Epithelial cell of proximal tubule (primary cell): Measurements from ENCODE around the gene GOSR2. TPM values are rescaled to one million over a fixed set of nuclear protein-coding genes. Genes with fewer than 3 reads are reported as not detected.

Experiments used
- DNase-seq: peaks from one replicate; pipeline ENCODE4 v3.0.0-alpha.2; 2011; ENCODE audit warnings: low read depth
- H3K4me3 ChIP-seq: 2 replicates; pipeline ENCODE4 v1.5.1; 2011; ENCODE audit warnings: low read depth, mild to moderate bottlenecking, low read length
- total RNA-seq: library from RNA; depleted of rRNA; stranded (reverse); fragments of >200 nt; gene quantifications from 2 replicates; pipeline ENCODE4 v1.2.3, GENCODE V29; 2015
- TF ChIP-seq, protein P1 (sequence below): conservative IDR thresholded peaks from 2 replicates; pipeline ENCODE4 v1.5.1; 2012; ENCODE audit warnings: low read depth, mild to moderate bottlenecking, low read length

GOSR2 gene
- total RNA-seq, 1 donor from 2014 or later: 15.6 TPM

DNA sequence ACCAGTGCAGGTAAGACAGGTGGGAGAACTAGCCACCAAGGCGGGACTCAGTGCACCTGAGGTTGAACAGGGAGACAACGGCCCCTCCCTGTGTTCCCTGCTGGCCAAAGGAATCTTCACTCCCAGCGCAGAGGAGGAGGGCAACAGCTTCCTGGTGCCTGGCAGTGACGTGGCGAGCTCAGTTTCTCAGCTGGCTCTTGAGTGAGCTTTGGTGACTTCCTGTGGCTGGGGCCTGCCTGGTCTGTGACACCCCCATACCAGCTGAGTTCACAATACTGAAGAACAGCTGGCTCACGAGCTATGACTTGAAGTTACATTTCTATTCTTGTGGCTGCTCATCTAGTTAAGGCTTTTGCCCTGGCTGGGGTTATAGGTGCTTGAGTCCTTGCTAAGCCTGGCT is 45.5 kb upstream of the GOSR2 start:
- TF ChIP-seq, protein P1, sequence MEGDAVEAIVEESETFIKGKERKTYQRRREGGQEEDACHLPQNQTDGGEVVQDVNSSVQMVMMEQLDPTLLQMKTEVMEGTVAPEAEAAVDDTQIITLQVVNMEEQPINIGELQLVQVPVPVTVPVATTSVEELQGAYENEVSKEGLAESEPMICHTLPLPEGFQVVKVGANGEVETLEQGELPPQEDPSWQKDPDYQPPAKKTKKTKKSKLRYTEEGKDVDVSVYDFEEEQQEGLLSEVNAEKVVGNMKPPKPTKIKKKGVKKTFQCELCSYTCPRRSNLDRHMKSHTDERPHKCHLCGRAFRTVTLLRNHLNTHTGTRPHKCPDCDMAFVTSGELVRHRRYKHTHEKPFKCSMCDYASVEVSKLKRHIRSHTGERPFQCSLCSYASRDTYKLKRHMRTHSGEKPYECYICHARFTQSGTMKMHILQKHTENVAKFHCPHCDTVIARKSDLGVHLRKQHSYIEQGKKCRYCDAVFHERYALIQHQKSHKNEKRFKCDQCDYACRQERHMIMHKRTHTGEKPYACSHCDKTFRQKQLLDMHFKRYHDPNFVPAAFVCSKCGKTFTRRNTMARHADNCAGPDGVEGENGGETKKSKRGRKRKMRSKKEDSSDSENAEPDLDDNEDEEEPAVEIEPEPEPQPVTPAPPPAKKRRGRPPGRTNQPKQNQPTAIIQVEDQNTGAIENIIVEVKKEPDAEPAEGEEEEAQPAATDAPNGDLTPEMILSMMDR: no peak
- DNase-seq: no peak
- H3K4me3 ChIP-seq: no peak overlapping the region

DNA sequence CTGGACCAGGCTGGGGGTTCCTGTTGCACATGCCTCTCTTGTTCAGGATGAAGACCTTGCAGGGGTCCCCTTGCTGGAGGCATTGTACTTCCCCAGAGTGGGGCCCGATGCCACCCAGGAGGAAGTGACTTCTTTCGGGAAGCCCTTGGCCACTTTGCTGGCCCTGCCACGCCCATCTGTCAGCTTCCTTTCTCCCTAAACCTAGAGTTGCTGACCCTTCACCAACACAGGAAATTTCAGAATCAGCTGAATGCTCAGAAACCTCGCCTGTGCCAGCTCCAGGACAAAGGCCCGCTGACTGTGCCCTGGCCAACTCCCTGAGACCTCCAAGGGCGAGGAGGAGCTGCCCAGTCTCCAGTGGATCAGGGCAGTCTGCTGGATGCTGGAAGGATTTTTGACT is 44.9 kb upstream of the GOSR2 start:
- DNase-seq: no peak
- H3K4me3 ChIP-seq: no peak overlapping the region
- TF ChIP-seq, protein P1: no peak

DNA sequence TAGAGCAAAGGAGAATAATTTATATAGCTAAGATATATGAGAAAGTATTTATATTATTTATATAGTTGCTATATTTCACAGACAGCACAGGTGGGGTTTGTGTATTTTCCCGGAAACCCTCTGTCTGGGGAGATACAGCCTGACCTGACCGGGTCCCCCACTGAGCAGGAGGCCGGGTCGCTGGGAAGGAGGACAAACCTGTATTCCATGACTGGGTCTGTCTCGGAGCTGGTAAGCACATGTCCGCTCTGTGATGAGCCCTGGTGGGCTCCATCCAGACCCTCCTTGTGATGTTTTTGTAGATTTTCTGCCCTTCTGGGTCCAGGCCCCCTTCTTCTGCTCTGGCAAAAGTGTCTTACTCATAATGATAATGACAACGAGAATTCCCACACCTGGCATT is 43.9 kb upstream of the GOSR2 start:
- TF ChIP-seq, protein P1: no peak
- DNase-seq: no peak
- no peak overlapping the region for H3K4me3 ChIP-seq

DNA sequence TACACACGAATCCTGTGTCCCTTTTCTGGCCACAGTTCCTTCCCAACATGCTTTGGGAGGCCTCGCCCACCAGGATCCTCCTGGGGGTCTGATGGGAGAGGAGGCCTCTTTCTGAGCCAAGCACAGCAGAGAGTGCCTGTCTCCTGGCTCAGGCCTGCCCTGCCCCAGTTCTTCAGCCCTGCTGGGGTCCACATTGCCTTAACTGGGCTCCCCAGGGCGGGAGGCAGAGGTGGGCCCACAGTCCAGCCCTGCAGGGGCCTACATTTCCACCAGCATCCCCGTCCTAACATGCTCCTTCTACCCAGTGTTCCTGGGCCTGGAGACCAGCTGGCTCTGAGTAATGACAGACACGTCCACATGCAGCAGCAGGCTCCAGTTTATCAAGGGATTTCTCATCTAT is 41.9 kb upstream of the GOSR2 start:
- H3K4me3 ChIP-seq: no peak overlapping the region
- TF ChIP-seq, protein P1: no peak
- no peak for DNase-seq

DNA sequence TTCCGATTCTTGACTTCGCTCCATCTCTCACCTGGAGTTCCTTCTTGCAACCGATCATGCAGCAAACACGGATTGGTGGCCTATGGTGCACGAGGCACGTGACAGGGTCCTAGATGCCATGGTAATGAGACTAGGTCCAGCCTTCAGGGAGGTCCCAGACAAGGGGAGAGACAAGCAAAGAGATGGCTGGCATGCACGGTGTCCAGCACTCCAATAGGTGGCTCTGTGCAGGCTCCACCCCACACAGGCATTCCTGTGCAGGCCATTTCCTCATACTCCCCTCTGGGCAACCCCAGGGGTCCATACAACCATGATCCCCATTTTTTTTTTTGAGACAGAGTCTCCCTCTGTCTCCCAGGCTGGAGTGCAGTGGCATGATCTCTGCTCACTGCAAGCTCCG is 40.3 kb upstream of the GOSR2 start:
- no peak for DNase-seq
- TF ChIP-seq, protein P1: no peak
- H3K4me3 ChIP-seq: no peak overlapping the region

DNA sequence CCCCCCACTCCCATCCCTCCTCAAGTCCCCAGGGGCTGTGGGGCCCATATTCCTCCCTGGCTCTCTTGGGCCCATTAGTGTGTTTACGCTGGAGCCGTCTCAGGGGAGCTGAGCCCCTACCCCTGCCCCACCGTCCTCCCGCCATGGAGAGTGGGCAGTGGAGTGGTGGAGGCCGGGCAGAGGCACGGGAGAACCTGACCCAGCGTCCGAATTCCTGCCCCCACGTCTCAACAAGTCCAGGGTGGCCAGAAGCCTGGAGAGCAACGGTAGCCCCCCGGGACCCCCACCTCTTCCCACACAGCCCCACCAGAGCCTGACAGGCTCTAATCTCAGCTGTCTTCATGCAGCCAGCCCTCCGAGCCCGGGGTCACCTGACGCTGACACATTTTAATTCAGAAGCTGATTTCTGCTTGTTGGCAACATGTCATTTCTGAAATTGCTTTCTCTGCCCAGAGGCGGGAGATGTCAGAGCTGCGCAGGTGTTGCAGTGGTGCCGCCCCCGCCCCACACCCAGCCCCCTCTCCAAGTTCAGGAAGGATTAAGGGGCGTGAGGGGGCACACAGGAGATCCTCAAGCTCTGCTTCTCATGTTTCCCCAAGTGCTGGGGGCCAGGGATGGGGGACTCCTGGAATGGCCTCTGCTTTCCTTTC is 39.0 kb upstream of the GOSR2 start:
- DNase-seq: no peak
- TF ChIP-seq, protein P1: no peak
- H3K4me3 ChIP-seq: no peak overlapping the region

DNA sequence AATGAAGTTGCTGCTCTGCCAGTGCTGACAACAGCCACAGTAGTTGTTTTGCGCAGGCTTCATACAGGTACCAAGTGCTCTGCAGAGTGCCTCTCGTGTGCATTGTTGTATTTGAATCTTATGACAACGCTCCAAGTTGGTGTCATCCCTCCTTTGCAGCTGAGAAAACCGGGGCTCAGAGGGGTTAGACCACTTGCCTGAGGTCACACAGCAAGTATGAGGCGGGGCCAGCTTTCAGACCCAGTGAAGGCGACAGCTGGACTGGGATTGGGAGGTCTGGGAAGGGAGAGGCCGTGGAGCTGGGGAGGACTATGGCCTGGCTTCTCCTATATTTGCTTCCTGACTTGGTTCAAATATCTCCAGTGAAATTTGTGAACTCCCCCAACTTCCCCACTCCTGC is 38.4 kb upstream of the GOSR2 start:
- no peak overlapping the region for H3K4me3 ChIP-seq
- TF ChIP-seq, protein P1: no peak
- no peak for DNase-seq
